GM12875 (cell line): ENCODE data around the gene MAPK1.
"Not testable (repeated sequence)": the region's sequence is repeated elsewhere in the genome, so short reads cannot be mapped to it uniquely, and the experiment has no call there.

Experiments
- H3K4me3 ChIP-seq: one replicate; pipeline ENCODE4 v1.5.1; 2011; ENCODE audit warnings: low read depth, low read length, control low read depth
- TF ChIP-seq, protein P1 (sequence below): IDR thresholded peaks from 2 replicates; pipeline ENCODE4 v1.5.1; 2011; ENCODE audit warnings: low read depth, mild to moderate bottlenecking, control low read depth, inconsistent platforms, low read length, moderate library complexity, borderline replicate concordance; ENCODE audit not compliant: insufficient read depth

Gene MAPK1

DNA sequence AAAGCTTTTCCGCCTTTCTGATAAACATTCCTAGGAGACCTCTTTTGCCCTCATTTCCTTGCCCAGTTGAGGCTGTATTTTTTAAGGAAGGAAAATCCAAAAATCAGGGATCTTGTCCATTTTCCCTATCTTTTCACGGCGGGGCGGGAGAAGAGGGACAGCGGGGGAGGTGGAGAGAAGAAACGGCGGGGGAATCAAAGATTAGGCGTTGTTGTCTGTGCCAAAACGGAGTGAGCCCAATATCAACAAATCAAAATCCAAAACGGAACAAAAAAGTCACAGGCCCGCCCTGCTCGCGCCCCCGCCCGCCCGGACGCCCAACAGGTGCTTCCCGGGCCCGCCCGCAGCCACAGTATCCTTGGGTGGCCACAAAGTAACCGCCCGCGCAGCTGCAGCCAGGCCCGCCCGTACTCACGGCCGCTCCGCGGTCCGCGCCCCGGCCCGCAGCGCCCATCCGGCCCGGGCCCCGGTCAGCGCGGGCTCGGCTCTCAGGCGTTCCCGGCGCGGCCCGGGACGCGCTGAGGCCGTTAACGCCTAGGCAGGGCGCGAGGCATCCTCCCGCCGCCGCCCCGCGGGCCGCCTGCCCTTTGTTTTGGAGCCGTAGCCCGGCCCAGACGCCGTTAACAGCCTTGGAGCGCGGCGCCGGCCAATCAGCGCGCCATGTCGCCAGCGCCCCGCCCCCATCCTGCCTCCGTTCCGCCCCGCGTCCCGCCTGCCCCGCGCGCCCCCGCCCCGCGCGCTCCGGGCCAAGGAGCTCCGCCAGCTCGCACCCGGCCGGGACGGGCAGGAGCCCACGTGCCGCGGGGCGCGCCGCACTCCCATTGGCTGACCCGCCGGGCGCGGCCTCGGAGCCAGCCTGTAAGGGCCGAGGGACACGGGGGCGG lies 132.0 kb downstream of the MAPK1 start, which contains the start of gene YPEL1:
YPEL1 (minus strand) TSS at position 595 of the 884 bp plus-strand sequence. CDS start 25,050 bp downstream, outside the sequence.
- TF ChIP-seq, protein P1, sequence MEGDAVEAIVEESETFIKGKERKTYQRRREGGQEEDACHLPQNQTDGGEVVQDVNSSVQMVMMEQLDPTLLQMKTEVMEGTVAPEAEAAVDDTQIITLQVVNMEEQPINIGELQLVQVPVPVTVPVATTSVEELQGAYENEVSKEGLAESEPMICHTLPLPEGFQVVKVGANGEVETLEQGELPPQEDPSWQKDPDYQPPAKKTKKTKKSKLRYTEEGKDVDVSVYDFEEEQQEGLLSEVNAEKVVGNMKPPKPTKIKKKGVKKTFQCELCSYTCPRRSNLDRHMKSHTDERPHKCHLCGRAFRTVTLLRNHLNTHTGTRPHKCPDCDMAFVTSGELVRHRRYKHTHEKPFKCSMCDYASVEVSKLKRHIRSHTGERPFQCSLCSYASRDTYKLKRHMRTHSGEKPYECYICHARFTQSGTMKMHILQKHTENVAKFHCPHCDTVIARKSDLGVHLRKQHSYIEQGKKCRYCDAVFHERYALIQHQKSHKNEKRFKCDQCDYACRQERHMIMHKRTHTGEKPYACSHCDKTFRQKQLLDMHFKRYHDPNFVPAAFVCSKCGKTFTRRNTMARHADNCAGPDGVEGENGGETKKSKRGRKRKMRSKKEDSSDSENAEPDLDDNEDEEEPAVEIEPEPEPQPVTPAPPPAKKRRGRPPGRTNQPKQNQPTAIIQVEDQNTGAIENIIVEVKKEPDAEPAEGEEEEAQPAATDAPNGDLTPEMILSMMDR: no peak

DNA sequence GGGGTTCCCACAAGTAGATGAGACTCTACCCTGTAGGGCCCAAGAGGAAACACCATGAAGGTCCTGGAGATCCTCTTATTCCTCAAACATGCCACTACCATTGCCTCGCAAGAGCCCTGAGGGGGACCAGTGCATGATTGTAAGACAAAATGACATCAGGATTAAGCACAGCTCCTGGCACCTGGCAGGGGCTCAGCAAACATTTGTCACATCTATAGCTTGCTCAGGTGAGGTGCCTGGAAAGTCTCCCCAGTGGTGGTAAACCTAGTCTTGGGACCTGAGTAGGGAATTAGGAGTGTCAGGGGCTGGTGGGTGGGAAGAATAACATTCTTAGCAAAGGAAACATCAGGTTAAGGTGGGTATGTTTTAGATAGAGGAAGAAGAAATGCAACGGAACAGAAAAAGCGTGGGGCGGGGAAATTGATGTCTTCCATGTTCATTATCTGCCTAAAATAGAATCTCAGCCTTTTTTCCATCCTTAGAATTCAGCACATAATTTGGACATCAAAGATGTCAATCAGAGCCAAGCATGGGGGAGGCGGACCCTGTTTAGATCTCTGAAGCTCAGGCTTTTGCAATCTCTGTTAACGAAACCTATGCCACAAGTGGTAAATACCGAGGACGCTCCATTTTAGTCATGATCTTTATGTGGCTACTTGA lies 132.8 kb downstream of the MAPK1 start:
- peak overlapping the region; percentile 52 for H3K4me3 ChIP-seq
- TF ChIP-seq, protein P1: no peak

More for the DNA sequence above, 132.0 kb downstream of the MAPK1 start, which contains the start of gene YPEL1:
- H3K4me3 ChIP-seq: peak within 1 kb of the TSS; percentile 52

DNA sequence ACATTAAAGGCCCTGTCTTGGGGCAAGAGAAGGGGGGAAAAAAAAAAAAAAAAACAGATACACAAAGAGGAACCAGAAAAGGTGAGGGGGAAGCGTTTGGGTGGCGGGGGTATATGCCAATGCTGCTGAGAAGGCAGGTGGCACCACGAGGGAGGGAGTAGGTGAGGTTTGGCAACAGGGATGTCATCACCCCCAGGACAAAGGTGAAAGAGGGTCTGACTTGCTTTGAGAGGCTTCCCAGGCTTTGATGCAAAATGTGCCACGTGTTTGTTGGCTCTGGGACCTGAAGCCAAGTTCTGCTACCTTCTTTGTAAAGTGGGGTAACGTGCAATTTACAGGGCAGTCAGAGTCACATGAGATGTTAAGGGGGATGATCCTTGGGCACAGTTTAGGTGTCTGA lies 135.9 kb downstream of the MAPK1 start:
- H3K4me3 ChIP-seq: no peak overlapping the region
- TF ChIP-seq, protein P1: no peak

DNA sequence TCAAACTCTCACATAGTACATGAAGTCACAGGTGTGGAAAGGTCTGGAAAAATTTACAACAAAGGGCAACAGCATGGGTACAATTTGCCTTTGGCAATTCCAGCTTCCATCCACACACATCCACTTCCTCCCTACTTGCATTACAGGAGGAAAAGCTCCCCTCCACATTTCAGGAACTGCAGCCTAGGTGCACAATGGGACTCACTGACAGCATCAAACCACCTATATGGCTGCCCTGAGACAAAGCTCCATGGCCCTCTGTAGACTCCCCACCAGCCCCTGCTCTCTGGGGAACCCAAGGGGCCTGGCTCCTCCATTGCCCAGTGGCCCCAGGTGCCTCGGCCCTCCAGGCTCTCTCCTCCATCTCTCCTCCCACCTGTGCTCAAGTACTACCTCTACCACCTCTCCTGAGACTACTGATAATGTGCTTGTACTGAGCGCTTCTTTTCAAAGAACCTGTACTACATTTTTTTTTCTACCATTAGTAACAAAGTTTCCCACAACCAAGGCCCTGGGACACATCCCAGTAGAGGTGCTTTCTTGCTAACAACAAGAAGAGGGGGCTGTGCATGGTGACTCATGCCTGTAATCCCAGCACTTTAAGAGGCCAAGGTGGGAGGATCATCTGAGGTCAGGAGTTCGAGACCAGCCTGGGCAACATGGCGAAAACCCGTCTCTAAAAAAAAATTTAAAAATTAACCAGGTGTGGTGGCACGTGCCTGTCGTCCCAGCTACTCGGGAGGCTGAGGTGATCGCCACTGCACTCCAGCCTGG lies 136.7 kb downstream of the MAPK1 start:
- TF ChIP-seq, protein P1: no peak
- no peak overlapping the region for H3K4me3 ChIP-seq

DNA sequence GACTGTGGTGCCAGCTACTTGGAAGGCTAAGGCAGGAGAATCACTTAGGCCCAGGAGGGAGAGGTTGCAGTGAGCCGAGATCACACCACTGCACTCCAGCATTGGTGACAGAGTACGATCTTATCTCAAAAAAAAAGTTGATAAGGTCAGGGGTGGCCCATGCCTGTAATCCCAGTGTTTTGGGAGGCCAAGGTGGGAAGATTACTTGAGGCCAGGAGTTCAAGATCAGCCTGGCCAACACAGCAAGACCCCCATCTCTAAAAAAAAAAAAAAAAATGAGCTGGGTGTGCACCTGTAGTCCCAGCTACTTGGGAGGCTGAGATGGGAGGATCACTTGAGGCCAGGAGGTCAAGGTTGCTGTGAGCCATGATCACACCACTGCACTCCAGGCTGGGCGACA lies 138.3 kb downstream of the MAPK1 start:
- H3K4me3 ChIP-seq: not testable (repeated sequence)

DNA sequence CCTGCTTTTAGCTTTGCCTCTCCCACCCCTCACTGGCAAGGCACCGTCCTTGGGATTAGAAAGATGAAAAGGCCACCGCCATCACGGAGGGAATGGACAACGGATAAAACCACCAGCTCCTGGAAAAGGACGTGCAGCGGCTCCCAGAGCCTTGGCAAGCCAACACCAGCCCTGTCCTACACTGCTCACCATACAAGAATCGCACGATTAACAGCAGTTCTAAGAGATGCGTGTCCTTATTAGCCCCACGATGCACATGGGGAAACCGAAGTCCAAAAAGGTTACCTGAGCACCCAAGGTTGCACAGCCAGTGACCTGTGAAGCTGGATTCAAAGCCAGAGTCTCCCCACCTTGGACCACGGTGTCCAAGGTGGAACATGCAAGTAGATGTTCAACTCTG lies 139.2 kb downstream of the MAPK1 start:
- TF ChIP-seq, protein P1: no peak
- H3K4me3 ChIP-seq: no peak overlapping the region

DNA sequence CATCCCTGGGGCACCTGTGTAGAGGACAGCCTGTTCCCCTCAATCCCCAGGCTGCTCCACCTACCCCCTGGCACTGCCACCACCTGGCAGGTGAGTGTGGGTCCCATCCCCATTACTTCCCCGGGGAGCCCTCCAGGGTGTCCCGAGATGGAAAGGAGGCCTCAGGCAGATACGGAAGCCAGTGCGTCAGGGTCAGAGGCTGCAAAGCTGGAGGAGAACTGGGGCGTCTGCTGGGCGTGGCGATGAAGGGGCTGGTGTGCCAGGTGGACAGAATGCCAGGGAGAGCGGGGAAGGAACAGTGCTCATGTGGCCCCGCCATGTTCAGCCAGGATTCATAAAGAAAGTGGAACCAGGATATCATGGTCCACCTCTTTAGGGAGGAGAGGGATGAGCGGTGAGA lies 139.7 kb downstream of the MAPK1 start:
- TF ChIP-seq, protein P1: no peak

More for the DNA sequence above, 139.7 kb downstream of the MAPK1 start:
- H3K4me3 ChIP-seq: no peak overlapping the region
